Amniotic epithelial cell (primary cell): ENCODE results near the gene FILIP1.

Source experiments
- DNase-seq: peaks from one replicate; pipeline ENCODE4 v3.0.0-alpha.2; 2010; ENCODE audit warnings: low read depth

Gene FILIP1

DNA sequence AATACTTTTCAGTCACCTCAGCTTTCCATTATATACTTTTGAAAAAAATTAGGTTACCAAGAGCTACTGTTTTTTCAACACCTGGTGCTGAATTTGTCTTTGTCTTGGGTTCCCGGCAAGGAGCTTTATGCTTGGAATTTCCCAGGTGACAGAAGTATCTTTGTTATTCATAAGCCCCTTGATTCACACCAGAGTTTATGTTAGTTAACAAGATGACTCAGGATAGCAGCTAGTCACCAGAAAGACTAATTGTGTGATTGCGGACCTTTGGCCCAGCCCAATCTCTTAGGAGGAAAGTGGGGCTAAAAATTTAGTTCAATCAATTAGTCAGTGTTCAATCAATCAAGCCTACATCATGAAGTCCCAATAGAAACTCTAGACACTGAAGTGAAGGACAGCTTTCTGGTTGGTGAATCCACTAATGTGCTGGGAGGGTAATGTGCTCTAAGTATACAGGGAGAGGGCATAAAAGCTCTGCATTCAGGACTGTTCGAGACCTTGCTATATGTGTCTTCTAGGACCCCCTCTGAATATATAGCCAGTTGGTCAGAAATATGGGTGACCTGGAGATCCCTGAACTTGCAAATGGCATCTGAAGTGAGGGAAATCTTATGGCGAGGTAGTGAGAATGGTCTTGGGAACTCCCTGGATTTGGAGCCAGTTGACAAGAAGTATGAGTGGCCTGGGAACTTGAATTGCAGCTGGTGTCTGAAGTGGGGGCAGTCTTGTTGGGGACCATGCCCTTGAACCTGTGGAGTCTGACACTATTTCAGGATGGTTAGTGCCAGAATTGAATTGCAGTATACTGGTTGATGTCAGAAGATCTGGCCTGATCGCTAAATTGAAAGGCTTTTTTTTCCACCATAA is 225.2 kb downstream of the FILIP1 start:
- peak; percentile 25 for DNase-seq

DNA sequence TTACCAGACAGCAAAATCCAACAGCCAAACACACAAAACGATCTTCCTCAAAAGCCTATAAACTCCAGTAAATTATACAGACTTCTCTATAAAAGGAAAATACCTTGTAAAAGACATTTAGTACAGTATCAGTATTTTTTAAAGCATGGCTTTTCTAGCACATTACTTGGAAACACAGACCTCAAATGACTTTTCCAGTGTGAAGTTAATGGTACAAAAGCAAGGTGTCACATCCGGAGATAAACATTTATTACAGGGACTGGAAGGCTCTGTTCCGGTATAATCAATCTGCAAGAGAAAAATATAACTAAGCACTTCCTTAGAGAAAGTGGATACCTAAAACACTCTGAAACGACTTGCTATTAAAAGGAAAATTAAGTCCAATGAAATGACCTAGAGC is 226.1 kb downstream of the FILIP1 start:
- no peak for DNase-seq

DNA sequence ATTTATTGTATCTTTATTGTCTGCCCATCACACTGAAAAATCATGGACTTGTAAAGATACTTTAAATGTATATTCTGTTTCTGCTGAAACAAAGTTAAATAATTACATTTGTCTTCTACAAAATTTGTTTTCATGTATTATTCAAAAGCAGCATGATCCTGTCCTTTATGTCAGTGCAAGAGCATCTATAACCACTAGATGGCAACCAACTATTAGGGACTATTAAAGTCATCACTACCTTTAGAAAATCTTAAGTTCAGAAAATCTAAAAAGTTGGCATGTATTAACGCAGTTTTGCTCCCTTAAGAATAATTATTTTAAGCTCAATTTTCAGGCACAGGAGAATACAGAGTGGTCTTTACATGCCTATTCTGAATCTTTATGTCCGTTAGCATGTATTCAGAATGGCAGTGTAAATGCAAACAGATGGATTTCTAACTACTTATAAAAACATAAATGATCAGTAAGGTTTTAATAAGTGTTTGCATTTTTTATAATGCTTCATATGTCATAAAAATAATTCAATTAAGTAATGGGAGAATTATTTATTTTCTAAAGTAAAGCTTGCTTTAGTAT is 226.8 kb downstream of the FILIP1 start:
- DNase-seq = peak; percentile 57

DNA sequence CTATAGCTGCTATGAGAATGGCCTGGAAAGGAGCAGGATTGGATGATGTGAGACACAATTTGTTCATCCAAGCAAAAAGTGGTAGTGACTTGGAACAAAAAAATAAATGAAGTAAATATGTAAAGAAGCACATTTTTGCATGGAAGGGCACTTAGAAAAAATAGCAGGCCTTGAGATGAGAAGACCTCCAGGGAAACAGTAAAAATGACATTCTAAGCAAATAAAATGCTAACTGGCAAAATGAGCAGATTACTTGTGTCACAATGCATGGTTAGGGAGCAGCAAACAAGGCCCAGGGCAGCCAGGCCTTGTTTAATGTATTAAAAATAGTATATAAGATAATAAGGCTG is 230.2 kb downstream of the FILIP1 start:
- DNase-seq = no peak

DNA sequence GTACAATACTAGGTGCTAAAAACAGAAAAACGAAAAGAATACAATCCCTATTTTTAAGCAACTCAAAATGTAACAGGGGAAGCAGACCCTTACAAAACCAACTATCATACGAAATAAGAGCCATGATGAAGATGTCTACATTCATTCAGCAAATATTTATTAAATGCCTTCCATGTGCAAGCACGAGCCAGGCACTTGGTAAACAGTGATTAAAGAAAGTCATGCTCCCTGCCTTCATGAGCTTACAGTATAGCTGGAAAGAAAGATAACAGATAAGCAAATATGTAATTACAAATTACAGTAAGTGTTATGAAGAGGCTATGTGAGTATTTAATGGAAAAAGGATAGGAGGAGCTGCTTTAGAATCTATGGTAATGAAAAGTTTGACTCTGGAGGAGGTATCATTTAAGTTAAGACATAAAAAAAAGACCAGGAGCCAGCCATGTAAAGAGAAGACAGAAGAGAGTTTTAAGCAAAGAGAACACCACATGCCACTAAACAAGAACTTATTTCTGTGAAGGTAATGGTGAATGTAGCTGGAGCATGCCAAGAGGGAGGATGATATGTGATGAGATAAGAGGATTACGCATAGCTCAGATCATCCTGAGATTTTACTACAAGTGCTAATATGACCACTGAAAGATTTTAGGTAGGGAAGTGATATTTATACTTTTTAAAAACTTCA is 230.7 kb downstream of the FILIP1 start:
- peak; percentile 71 for DNase-seq

DNA sequence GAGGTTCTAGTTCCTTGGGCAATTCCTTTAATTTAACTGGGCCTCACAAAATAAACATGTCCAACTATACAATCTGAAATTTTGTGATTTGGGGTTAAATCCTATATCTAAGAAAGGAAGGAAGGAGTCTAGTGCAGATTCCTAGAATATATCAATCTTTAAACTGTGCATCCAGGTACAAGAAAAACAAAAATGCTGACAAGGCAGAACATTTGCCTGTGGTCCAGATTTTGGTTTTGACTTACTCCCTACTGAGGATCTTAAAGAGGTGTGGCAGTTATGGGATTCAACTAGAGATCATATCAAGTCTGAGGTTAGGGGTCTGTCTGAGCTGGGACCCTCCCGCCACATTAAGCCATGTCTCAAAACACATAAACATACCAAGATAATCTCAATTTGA is 232.3 kb downstream of the FILIP1 start:
- DNase-seq = no peak

DNA sequence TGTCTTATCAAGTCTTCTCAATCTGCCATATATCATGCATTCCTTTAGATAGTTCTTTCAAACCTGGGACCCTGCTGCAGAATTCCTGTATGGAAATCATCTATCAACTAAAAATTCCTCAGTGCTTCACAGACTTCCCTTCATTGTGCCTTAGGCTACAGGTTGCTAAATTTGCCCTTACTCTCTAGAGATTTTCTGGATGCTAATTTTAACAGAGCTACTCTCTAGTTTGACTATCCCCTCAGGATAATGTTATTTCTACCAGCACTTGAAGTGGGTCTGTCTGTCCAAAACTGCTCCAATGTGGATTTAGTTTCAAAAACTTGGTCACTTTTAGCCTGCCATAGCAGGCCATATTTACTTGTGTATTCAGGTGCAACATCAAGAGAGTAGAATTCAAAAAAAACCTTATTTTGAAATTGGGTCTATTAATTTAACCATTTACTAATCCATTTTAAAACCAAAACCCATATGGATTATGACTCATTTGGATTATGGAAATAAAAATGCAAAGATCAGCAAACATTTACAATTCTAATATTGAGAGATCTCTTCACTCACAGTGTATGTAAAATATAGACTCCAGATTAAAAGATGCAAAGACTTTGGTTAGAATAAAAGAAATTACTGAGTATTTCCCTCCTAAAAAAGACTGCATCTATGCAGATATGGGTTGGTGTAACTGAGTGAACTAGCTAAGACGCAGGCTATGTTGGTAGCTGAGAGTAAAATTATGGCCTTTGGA is 236.1 kb downstream of the FILIP1 start:
- no peak for DNase-seq

DNA sequence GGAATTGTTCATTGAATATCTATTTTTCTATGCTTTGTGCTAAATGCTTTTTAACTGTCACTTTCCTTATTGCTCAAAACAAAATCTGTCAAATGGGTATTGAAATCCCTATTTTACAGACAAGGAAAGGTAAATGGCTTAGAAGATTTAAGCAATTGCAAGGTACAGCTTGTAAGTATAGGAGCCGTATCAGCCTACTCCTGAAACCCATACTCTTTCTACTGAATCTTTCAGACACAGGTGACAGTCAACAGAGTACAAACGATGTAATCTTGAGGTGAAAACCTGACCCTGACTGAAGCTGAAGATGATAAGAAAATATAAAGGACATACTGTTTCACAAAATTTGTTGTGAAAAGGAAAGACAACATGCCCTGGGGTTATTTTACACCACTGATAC is 243.0 kb downstream of the FILIP1 start:
- DNase-seq = no peak

DNA sequence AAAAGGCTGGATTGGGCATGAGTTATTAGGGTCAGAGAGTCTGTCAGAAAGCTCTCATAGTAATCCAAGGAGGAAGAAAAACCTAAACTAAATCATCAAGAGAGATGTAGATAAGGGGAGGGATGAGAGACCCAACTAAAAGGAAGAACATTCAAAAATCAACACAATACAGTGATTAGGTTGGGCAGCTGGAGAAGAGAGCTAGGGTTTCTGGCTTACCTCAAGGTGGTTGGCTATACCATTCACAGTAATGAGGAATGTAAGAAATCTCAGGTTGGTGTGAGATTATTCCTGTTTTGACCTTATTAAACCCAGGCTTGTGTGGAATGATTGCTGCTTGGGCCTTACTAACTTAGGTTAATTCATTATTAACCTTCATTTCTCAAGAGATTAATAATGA is 243.8 kb downstream of the FILIP1 start:
- no peak for DNase-seq

DNA sequence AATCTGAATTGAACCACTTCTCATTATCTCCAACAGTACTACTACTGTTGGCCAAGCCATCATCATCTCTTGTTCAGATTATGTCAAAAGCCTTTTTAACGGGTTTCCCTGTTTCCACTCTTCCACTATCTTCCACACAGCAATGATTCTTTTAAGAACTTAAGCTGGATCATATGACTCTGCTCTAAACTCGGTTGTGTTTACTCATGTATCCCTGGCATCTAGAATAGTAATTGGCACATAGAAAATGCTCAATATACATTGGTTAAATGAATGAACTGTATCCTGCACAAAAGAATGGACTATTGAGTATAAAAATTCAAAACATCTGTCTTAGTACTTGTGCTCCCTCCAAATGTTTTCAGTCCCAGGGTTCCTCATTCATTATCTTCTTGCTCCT is 247.2 kb downstream of the FILIP1 start:
- no peak for DNase-seq

DNA sequence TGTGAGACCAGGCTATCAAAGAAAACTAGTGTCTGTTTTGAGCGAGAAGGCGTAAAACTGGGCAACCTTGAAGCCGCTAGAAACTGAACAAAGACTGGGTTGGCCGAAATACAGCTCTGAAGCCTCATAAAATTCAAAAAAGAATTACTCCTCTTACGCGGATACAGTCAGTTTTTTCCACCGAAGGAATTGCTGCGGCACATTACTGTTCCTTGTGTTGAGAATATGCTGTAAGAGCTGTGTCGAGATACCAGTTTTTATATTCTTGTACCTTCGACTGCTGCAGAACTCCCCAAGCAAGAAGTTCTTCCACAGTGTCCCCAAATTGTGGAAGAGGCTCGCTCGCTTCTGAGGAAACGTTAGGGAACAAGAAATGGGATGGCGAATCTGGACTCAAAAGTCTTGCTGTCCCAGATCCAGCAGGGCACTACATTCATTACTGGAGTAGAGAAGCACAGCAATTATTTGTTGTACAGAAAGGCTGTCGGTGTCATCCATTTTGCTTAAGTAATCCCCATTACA is 249.5 kb downstream of the FILIP1 start:
- DNase-seq = peak; percentile 8

DNA sequence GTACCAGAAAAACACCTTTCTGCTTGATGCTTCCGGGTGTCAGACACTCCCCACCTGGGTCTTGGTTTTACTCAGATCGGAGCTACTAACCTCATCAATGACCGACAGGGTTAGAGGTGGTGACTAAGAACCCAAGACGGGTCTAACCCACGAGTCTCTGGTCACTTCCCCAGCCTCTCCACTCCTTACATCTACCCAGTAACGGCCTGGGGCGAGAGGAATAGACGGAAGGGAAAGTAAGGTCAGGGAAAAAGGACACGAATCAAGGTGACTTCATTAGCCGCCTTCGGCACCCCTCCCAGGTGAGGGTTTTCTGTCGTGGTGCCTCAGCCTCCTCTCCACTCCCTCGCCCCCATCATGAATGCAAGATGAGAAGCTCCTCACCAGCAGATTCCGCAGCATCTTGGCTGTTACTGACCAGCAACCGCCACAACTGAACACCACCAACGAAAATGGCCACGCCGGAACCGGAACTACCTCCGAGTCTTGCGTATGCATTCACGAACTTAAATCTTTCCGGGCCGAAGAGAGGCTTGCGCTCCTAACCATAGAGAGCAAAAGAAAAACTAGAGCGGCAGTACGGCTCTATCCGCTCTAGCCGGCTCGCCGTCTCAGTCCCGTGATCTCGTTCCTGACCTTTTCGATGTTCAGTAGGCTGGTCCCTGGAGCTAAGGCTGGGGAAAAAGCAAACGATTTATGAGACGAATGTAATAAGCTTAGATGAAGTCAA is 250.1 kb downstream of the FILIP1 start, which contains the start of gene COX7A2:
Gene COX7A2 (minus strand): TSS at position 469 of the 730 bp plus-strand sequence. CDS start 67 bp downstream, at position 402.
- peak; percentile 99 for DNase-seq
